ENCODE data around the gene NR2C2. TPM values are rescaled to one million over a fixed set of nuclear protein-coding genes. Genes with fewer than 3 reads are reported as not detected.

NR2C2 gene
- total RNA-seq, 2 experiments from 2014 or later, result 35.9 to 62.1 TPM

DNA sequence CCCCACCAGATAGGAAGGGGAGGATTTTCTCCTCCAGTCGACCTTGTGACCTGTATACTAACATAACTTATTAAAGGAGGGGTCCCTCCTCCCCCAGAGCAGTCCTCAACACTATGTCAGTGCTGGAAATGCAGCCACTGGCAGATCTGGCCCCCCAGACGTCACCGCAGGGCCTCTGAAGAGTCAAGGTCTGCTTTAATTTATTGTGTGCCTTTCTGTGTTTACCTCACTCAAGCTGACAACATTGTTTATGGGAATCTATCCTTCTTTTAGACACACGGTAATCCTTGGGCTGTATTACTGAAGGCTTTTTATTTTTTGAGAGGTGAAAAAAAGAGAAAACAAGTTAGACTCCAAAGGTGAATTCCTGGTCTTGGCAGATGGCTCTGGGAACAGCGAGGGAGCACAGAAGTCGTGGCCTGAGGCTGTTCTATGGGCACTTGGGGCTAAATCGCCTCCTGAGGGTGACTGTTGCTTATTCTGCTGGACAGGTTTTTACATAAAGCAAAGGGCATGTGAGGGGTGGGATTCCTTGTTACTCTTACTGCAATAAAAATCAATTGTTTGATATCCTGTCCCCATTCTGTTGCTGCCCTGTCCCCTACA, 13.5 kb upstream of the NR2C2 start:
- no peaks in the 10 kb centered on the region for H3K79me2 ChIP-seq (ENCODE audit: insufficient read depth, low read depth, low read length)
- no peak overlapping the region for H3K4me2 ChIP-seq (ENCODE audit: low read length)
- no TSS peak for BruUV-seq (replicated peaks)
- H3K4me1 ChIP-seq (ENCODE audit: insufficient read depth, low read length, poor library complexity, severe bottlenecking), result no peaks in the 10 kb centered on the region
- TF ChIP-seq, protein P1, sequence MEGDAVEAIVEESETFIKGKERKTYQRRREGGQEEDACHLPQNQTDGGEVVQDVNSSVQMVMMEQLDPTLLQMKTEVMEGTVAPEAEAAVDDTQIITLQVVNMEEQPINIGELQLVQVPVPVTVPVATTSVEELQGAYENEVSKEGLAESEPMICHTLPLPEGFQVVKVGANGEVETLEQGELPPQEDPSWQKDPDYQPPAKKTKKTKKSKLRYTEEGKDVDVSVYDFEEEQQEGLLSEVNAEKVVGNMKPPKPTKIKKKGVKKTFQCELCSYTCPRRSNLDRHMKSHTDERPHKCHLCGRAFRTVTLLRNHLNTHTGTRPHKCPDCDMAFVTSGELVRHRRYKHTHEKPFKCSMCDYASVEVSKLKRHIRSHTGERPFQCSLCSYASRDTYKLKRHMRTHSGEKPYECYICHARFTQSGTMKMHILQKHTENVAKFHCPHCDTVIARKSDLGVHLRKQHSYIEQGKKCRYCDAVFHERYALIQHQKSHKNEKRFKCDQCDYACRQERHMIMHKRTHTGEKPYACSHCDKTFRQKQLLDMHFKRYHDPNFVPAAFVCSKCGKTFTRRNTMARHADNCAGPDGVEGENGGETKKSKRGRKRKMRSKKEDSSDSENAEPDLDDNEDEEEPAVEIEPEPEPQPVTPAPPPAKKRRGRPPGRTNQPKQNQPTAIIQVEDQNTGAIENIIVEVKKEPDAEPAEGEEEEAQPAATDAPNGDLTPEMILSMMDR (conservative IDR thresholded peaks at IDR 0.05; ENCODE audit: low read length), result no peak
- TF ChIP-seq EZH2phosphoT487 (IDR thresholded peaks at IDR 0.05; ENCODE audit: borderline replicate concordance, low read depth, low read length), result no peak
- H2AFZ ChIP-seq (ENCODE audit: low read length), result no peak overlapping the region
- no peak overlapping the region for H3K27ac ChIP-seq (ENCODE audit: low read depth, low read length, poor library complexity, severe bottlenecking)
- DNase-seq (ENCODE audit: low spot score), result no peak
- H3K9me2 ChIP-seq (ENCODE audit: insufficient read depth, low read length), result no peaks in the 10 kb centered on the region
- CTCF ChIA-PET (ENCODE audit: unreplicated experiment), result interaction anchor here (0.6 to 1.4 kb wide), 2 partner anchors 13 to 223 kb away, joined by 3 to 4 read pairs; no protein-coding TSS in a partner anchor
- POLR2A ChIA-PET, result interaction anchor here (0.6 kb wide), 1 partner anchor 126 kb away, joined by 3 read pairs; no protein-coding TSS in a partner anchor
- H3K4me3 ChIP-seq (ENCODE audit: low read depth, low read length, poor library complexity, severe bottlenecking), result no peak overlapping the region
- intact Hi-C loops (cut with micrococcal nuclease; ENCODE audit: unreplicated experiment), result no loop called here
- no peaks in the 10 kb centered on the region for H3K9me3 ChIP-seq (ENCODE audit: low read length)
- H3K36me3 ChIP-seq (ENCODE audit: insufficient read depth, low read length), result no peaks in the 10 kb centered on the region
- no peaks in the 10 kb centered on the region for H4K20me1 ChIP-seq (ENCODE audit: insufficient read depth, low read length)

DNA sequence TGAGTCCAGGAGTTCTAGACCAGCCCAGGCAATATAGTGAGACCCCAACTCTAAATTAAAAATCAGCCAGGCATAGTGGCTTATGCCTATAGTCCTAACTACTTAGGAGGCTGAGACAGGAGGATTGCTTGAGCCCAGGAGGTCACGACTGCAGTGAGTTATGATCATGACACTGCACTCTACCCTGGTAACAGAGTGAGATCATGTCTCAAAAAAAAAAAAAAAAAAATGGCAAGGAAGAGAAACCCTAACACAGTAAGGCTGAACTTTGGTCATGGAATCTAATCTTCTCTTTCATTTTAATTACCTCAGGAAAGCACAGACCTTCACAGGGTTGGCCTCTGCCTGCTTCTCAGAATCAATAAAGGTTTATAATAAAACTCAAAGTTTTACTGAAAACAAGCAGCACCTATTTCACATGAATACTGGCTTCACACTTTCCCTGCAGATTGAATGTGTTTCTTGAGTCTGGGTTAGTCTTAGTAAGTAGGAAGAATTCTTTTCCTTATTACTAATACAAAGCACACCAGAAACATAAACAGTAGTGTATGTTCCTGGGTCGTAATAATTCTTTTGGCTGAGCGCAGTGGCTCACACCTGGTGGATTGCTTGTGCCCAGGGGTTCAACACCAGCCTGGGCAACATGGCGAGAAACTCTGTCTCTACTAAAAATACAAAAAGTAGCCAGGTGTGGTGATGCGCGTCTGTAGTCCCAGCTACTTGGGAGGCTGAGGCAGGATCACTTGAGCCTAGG, 11.6 kb upstream of the NR2C2 start:
- no peaks in the 10 kb centered on the region for H3K9me2 ChIP-seq (ENCODE audit: insufficient read depth, low read length)
- H3K27ac ChIP-seq (ENCODE audit: low read depth, low read length, poor library complexity, severe bottlenecking), result no peak overlapping the region
- no peaks in the 10 kb centered on the region for H3K4me1 ChIP-seq (ENCODE audit: insufficient read depth, low read length, poor library complexity, severe bottlenecking)
- DNase-seq (ENCODE audit: low spot score), result no peak
- intact Hi-C loops (cut with micrococcal nuclease; ENCODE audit: unreplicated experiment), result no loop called here
- no TSS peak for BruUV-seq (replicated peaks)
- H3K4me3 ChIP-seq (ENCODE audit: low read depth, low read length, poor library complexity, severe bottlenecking), result no peak overlapping the region
- no peaks in the 10 kb centered on the region for H3K9me3 ChIP-seq (ENCODE audit: low read length)
- H4K20me1 ChIP-seq (ENCODE audit: insufficient read depth, low read length), result no peaks in the 10 kb centered on the region
- ChIA-PET CTCF (ENCODE audit: unreplicated experiment) (no interaction called here), POLR2A (interaction anchor here (1.7 kb wide), 1 partner anchor 11 kb away, joined by 6 read pairs; the partner anchor contains the start of gene NR2C2)
- H3K4me2 ChIP-seq (ENCODE audit: low read length), result no peak overlapping the region
- no peaks in the 10 kb centered on the region for H3K79me2 ChIP-seq (ENCODE audit: insufficient read depth, low read depth, low read length)
- H2AFZ ChIP-seq (ENCODE audit: low read length), result no peak overlapping the region
- no peaks in the 10 kb centered on the region for H3K36me3 ChIP-seq (ENCODE audit: insufficient read depth, low read length)
- TF ChIP-seq, protein P1 (conservative IDR thresholded peaks at IDR 0.05; ENCODE audit: low read length), result no peak
- no peak for TF ChIP-seq EZH2phosphoT487 (IDR thresholded peaks at IDR 0.05; ENCODE audit: borderline replicate concordance, low read depth, low read length)

DNA sequence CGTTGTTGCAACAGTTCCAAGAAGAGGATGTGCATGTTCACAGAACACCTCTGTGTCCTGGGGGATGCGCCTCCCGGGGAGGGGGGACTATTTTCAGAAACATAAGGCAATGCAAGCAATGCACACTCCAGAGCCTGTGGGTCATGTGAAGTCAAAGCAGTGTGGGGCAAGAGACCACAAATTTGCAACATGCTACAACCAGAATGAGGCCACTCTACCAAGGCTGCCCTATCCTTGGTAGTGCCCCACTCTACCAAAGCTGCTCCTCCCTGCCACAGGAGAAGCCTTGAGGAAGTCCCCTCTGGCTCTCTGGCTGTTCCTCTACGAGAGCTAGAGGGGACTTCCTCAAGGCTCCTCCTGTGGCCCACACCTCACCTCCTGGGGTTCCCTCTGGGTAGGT, 8.4 kb upstream of the NR2C2 start:
- ChIA-PET CTCF (ENCODE audit: unreplicated experiment) (no interaction called here), POLR2A (no interaction called here)

More for the DNA sequence above, 8.4 kb upstream of the NR2C2 start:
- no peaks in the 10 kb centered on the region for H3K4me1 ChIP-seq (ENCODE audit: insufficient read depth, low read length, poor library complexity, severe bottlenecking)
- H3K4me2 ChIP-seq (ENCODE audit: low read length), result no peak overlapping the region
- peaks cover 5% of the 10 kb centered on the region; the same call in 1 of the 2 replicates for H3K79me2 ChIP-seq (ENCODE audit: insufficient read depth, low read depth, low read length)
- no peak overlapping the region for H3K4me3 ChIP-seq (ENCODE audit: low read depth, low read length, poor library complexity, severe bottlenecking)
- H3K36me3 ChIP-seq (ENCODE audit: insufficient read depth, low read length), result peaks cover 21% of the 10 kb centered on the region
- BruUV-seq (replicated peaks), result no TSS peak
- H3K27ac ChIP-seq (ENCODE audit: low read depth, low read length, poor library complexity, severe bottlenecking), result no peak overlapping the region
- H4K20me1 ChIP-seq (ENCODE audit: insufficient read depth, low read length), result 0 out of 2 replicates have a peak, but pooled peaks cover 9% of the 10 kb centered on the region
- no peaks in the 10 kb centered on the region for H3K9me3 ChIP-seq (ENCODE audit: low read length)
- TF ChIP-seq, protein P1 (conservative IDR thresholded peaks at IDR 0.05; ENCODE audit: low read length), result no peak
- no peak for TF ChIP-seq EZH2phosphoT487 (IDR thresholded peaks at IDR 0.05; ENCODE audit: borderline replicate concordance, low read depth, low read length)
- H3K9me2 ChIP-seq (ENCODE audit: insufficient read depth, low read length), result no peaks in the 10 kb centered on the region
- H2AFZ ChIP-seq (ENCODE audit: low read length), result no peak overlapping the region
- no peak for DNase-seq (ENCODE audit: low spot score)
- intact Hi-C loops (cut with micrococcal nuclease; ENCODE audit: unreplicated experiment), result no loop called here

Data from OCI-LY7 (cell line).